Spinal cord (tissue), 10 donors: ENCODE results near the gene SOX10. TPM values are rescaled to one million over a fixed set of nuclear protein-coding genes. Genes with fewer than 3 reads are reported as not detected.

Source experiments
- DNase-seq, 6 donors: peaks; one replicate each; pipeline versions ENCODE4 v3.0.0 to v3.0.0-alpha.2; 2013 to 2015; ENCODE audit warnings: low spot score in 6 of 6, low read depth in 4 of 6
- H3K27ac ChIP-seq: one replicate; pipeline ENCODE4 v1.5.1; 2013; ENCODE audit warnings: low read depth, low read length, control low read depth
- H3K27me3 ChIP-seq: one replicate; pipeline ENCODE4 v1.6.1; 2013; ENCODE audit warnings: low read length; ENCODE audit not compliant: control insufficient read depth, insufficient read depth
- H3K36me3 ChIP-seq: one replicate; pipeline ENCODE4 v1.6.1; 2013; ENCODE audit warnings: low read length; ENCODE audit not compliant: control insufficient read depth, insufficient read depth
- H3K4me1 ChIP-seq: one replicate; pipeline ENCODE4 v1.6.1; 2013; ENCODE audit warnings: low read length; ENCODE audit not compliant: control insufficient read depth, insufficient read depth
- H3K4me3 ChIP-seq: one replicate; pipeline ENCODE4 v1.5.1; 2013; ENCODE audit warnings: low read depth, low read length, control low read depth
- H3K9me3 ChIP-seq: one replicate; pipeline ENCODE4 v1.6.1; 2013; ENCODE audit warnings: low read length; ENCODE audit not compliant: control insufficient read depth, insufficient read depth
- WGBS: methylation state at CpG from one replicate; pipeline ENCODE4 v1.1.5; 2013; ENCODE audit warnings: missing lambda C conversion rate; ENCODE audit not compliant: insufficient coverage; 5-methylcytosine and 5-hydroxymethylcytosine counted together
- polyA plus RNA-seq, 2 donors: library from polyadenylated mRNA; unstranded; fragments of 120-200 nt; gene quantifications; one replicate each; pipeline ENCODE4 v1.2.1, GENCODE V29; 2013; ENCODE audit not compliant: insufficient read length in 2 of 2
- total RNA-seq, 2 donors: library from RNA; depleted of rRNA in 1 of 2; stranded (reverse); fragments of 120-200 nt in 1 of 2; fragments of >200 nt in 1 of 2; gene quantifications; one replicate each; pipeline versions ENCODE4 v1.2.3 to v1.2.4, GENCODE V29; 2013 to 2014
- donor health status: healthy.

SOX10 gene
- total and polyA plus RNA-seq, 4 donors = 28.8 to 304 (median 152) TPM

DNA sequence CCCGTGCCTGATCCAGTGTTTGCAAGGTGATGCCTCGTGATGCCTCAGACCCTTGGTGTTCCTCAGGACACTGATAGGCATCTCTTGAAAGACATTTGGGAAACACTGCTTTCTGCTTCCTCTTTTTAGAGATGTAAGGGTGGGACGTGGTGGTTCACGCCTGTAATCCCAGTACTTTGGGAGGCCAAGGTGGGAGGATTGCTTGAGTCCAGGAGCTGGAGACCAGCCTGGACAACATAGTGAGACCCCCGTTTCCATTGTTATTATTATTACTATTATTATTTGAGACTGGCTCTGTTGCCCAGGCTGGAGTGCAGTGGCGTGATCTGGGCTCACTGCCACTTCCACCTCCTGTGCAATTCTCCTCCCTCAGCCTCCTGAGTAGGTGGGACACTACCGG, 6.5 kb upstream of the SOX10 start:
- Histone ChIP-seq H3K27me3 (no peaks in the 10 kb centered on the region), H3K27ac (peak overlapping the region; percentile 10), H3K4me1 (peaks cover 53% of the 10 kb centered on the region), H3K36me3 (peaks cover 46% of the 10 kb centered on the region), H3K9me3 (no peaks in the 10 kb centered on the region), H3K4me3 (no peak overlapping the region)
- no peak for DNase-seq
- 90% methylated on average over 2 of the region's 7 CpGs for WGBS

DNA sequence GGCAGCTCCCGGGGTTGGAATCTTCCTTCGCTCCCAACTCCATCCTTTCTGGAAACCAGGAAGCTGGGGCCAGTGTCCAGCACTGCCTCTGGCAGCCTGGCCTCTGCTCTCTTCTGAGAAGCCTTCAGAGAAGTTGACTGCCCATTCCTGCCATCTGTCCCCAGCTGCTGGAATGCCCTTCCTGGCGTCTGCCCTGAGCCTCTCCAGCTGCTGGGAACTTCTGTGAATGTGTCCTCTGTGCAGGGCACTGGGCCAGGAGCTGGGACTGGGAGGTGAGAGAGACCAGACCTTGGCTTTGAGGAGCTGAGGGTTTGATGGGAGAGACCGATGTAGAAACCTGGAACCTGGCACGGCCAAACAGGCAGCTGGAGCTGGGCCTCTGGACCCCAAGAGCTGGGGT, 5.9 kb upstream of the SOX10 start:
- Histone ChIP-seq H3K4me1 (peaks cover 53% of the 10 kb centered on the region), H3K9me3 (no peaks in the 10 kb centered on the region), H3K36me3 (peaks cover 52% of the 10 kb centered on the region), H3K27ac (peak overlapping the region; percentile 10), H3K27me3 (no peaks in the 10 kb centered on the region), H3K4me3 (no peak overlapping the region)
- no peak for DNase-seq
- 75% methylated on average over 5 of the region's 5 CpGs for WGBS

DNA sequence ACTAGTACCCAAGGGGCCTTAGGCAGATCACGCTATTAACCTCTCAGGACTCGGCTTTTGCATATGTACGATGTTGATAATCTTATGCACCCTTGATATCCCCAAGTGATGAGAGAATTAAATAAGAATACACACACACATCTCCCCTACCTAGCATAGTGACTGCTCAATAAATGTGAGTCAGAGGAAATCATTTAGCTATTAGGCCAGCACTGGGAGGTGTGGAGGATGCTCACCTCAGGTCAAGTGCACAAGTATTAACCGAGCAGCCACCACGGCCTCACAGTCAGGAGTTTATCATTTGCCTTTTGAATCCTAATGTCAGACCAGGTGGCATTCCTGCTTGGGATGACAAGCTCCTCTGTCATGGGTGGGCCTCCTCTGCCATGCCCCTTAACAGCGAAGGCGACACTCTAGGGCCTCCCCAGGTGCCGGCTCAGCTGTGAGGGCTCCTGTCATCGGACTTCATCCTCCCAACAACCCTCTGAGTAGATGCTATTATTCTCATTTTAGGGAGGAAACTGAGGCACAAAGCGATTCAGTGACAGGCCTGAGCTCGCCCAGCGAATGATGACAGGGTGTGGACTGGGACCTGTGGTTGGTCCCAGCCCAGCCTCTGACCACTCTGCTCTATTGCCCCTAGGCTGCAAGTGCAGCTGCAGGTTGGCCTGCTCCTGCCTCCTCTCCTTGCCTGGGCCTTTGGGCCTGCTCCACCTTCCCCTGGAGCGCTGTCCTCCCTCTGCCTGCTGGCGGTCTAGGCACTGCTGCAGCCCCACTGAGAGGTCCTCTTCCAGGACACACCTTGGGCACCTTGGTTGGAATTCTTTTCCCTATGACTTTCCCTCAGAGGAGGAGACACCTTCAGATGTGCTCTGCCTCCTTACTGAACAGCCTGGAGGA, 5.0 kb upstream of the SOX10 start:
- Histone ChIP-seq H3K9me3 (no peaks in the 10 kb centered on the region), H3K4me3 (peak overlapping the region; percentile 24), H3K27ac (peak overlapping the region; percentile 33), H3K27me3 (no peaks in the 10 kb centered on the region), H3K4me1 (peaks cover 58% of the 10 kb centered on the region), H3K36me3 (peaks cover 59% of the 10 kb centered on the region)
- 85% methylated on average over 9 of the region's 14 CpGs for WGBS
- DNase-seq = no peak

DNA sequence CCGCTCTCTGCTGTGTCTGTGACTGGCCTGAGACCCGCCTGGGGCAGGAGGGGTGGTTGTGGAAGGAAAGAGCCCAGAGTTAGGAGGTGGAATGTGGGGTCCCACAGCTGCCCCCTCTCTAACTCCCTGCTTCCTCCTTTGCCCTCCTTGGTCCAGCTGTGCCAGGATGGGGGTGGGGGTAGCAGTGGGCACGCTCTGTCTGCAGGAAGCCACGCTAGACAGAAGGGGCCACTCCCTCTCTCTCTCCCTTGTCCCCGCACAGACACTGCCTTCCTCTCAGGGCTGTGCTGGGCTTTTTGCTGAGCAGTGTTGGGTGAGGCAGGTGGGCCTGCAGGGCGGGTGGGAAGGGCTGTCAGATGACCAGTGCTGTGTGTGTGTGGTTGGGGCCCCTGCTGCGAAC, 2.0 kb upstream of the SOX10 start:
- WGBS = no CpG with 5 or more reads among the region's 7 CpGs
- H3K4me3 ChIP-seq = peak overlapping the region; percentile 48
- H3K27ac ChIP-seq = peak overlapping the region; percentile 96
- no peaks in the 10 kb centered on the region for H3K9me3 ChIP-seq
- no peaks in the 10 kb centered on the region for H3K27me3 ChIP-seq
- H3K4me1 ChIP-seq = peaks cover 54% of the 10 kb centered on the region
- H3K36me3 ChIP-seq = peaks cover 72% of the 10 kb centered on the region
- DNase-seq = peak in 1 of 6 donors; percentile 19

DNA sequence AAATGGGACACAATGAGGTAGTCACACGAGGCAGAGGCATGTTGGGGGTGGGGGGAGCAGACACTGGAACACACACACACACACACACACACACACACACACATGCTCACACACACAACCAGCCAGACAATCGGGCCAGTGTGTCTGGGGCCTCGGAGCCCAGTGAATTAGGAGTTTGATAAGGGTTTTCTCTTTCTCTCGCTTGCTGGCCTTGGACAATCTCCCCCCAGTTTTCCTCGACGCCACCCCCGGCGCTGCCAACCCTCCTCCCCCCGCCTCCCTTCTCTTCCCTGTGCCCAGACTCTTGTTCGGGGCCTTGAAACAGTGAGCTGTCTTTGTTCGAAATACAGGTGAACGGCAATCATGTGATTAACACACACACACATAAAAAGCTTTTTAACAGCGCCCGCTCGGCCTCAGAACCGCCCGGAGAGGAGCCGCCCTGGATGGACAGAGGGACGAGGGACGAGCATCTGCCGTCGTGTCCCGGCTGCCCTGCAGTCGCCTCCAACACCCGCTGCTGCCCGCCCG, 1.5 kb upstream of the SOX10 start:
- no peaks in the 10 kb centered on the region for H3K9me3 ChIP-seq
- H3K27me3 ChIP-seq = no peaks in the 10 kb centered on the region
- peak overlapping the region; percentile 48 for H3K4me3 ChIP-seq
- H3K27ac ChIP-seq = peak overlapping the region; percentile 96
- peaks cover 54% of the 10 kb centered on the region for H3K4me1 ChIP-seq
- 51% methylated on average over 19 of the region's 27 CpGs for WGBS
- H3K36me3 ChIP-seq = peaks cover 76% of the 10 kb centered on the region
- DNase-seq = peak in 2 of 6 donors; percentile 66 to 81

DNA sequence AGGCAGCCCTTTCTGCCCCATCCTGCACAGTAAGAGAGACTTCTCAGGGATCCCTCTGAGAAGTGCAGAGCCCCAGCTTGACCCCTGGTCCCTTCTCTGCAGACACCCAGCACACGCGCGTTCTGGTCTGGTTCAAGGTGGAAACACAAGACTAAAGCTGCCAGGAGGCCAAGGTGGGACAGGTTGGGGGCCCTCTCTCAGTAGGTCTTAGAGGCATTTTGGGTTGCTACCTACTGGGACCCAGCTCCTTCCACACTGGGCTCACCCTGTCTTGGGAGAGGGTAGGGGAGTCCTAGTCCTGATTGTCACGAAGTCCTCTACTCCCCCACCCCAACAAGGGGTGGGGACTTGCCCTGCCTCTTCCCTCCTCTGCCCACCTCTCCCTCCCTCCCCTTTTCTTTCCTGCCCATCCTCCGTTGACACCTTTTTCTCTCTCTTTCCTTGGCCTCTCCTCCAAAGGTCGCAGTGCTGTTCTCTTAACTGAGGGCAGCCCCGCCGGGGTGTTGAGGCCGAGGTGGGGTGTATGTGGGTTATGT, 763 bp upstream of the SOX10 start:
- peaks cover 49% of the 10 kb centered on the region for H3K4me1 ChIP-seq
- H3K36me3 ChIP-seq = peaks cover 77% of the 10 kb centered on the region
- H3K27me3 ChIP-seq = no peaks in the 10 kb centered on the region
- no peak for DNase-seq
- no peaks in the 10 kb centered on the region for H3K9me3 ChIP-seq
- peak overlapping the region; percentile 89 for H3K27ac ChIP-seq
- H3K4me3 ChIP-seq = peak overlapping the region; percentile 36
- WGBS = 89% methylated on average over 4 of the region's 9 CpGs

DNA sequence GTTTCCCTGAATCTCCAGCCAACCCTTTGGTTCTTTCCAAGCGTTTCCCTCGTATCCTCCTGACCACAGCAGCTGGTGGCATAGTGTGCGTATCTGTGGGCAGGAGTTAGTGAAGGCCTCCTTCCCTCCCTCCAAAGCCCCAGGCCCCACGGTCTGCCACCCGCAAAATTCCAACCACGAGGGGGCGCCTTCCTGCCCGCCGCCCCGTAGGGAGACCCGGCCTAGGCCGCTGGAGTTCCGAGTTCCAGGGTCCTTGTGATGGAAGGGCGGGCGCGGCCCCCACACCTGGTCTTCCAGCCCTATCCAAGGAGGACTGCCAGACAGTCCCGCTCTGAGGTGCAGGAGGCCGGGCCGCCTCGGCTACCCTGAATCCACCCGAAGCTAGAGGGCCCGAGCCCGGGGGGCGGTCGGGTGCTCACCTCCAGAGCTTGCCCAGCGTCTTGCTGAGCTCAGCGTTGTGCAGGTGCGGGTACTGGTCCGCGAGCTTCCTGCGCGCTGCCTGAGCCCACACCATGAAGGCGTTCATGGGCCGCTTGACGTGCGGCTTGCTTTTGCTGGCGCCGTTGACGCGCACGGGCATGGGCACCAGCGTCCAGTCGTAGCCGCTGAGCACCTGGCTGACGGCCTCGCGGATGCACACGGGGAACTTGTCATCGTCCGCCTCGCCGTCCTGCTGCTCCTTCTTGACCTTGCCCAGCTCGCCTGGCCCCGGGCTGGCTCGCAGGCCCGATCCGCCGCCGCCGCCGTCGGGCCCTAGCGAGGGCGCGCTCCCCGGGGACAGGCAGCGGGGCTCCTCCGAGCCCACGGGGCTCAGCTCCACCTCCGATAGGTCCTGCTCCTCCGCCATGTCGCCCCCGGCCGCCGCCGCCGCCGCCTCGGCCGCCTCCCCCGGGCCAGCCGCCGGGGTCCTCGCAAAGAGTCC, 1.2 kb downstream of the SOX10 start:
- H3K4me1 ChIP-seq = peaks cover 33% of the 10 kb centered on the region
- peak overlapping the region; percentile 89 for H3K27ac ChIP-seq
- H3K36me3 ChIP-seq = peaks cover 83% of the 10 kb centered on the region
- no peaks in the 10 kb centered on the region for H3K9me3 ChIP-seq
- peak overlapping the region; percentile 64 for H3K4me3 ChIP-seq
- no peak for DNase-seq
- no peaks in the 10 kb centered on the region for H3K27me3 ChIP-seq
- WGBS = 28% methylated on average over 82 of the region's 84 CpGs

DNA sequence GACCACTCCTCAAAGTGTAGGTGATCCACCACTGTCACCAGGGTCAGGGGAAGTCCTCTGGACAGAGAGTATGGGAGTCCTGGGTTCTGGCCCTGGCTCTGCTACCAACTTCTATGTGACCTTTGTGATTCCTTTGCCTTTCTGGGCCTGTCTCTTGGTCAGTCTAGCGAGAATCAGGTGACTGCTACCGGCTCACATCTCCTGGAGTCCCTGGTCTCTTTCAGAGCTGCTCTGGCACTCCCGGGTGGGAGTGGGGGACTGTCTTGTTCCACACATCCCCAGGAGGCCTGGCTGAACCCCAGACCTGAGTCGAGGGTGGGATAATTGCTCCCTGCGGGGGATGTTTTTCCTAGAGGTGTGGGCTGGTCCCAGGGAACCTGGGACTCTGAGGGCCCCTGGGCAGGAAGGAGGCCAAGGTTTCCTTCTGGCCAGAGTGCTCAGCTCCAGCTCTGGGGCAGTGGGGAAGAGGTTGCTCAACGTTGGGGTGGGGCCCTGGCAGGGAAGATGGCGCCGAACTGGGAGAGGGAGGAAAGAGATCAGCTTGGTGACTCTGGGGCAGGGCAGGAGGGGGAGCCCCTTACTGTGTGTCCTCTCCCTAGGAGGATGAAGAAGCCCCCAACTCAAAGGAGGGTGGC, 2.1 kb downstream of the SOX10 start:
- no peaks in the 10 kb centered on the region for H3K27me3 ChIP-seq
- H3K27ac ChIP-seq = peak overlapping the region; percentile 89
- H3K4me1 ChIP-seq = peaks cover 35% of the 10 kb centered on the region
- no peaks in the 10 kb centered on the region for H3K9me3 ChIP-seq
- 58% methylated on average over 6 of the region's 8 CpGs for WGBS
- no peak for DNase-seq
- H3K36me3 ChIP-seq = peaks cover 87% of the 10 kb centered on the region
- H3K4me3 ChIP-seq = peak overlapping the region; percentile 64
